Neural progenitor cell (in vitro differentiated cells): ENCODE measurements around the gene KLC1. TPM values are rescaled to one million over a fixed set of nuclear protein-coding genes. Genes with fewer than 3 reads are reported as not detected.

Source experiments
- DNase-seq: peaks from one replicate; pipeline ENCODE4 v3.0.0-alpha.2; 2016; ENCODE audit warnings: low spot score
- H2AFZ ChIP-seq: fragments of 200-600 bp; sonication (generic); replicated peaks from 2 replicates; pipeline ENCODE4 v1.6.1; 2016; ENCODE audit warnings: antibody characterized with exemption
- H3F3A ChIP-seq: fragments of 200-600 bp; sonication (generic); 2 replicates; pipeline ENCODE4 v1.6.1; 2016; ENCODE audit warnings: antibody characterized with exemption, low read depth
- H3K27ac ChIP-seq: fragments of 200-600 bp; sonication (generic); 2 replicates; pipeline ENCODE4 v1.5.1; 2016; ENCODE audit warnings: mild to moderate bottlenecking
- H3K27me3 ChIP-seq: fragments of 200-600 bp; sonication (generic); 2 replicates; pipeline ENCODE4 v1.6.1; 2016; ENCODE audit warnings: mild to moderate bottlenecking, moderate library complexity
- H3K36me3 ChIP-seq: fragments of 200-600 bp; sonication (generic); 2 replicates; pipeline ENCODE4 v1.5.1; 2016
- H3K4me1 ChIP-seq: fragments of 200-600 bp; sonication (generic); 2 replicates; pipeline ENCODE4 v1.6.1; 2016; ENCODE audit warnings: mixed run types
- H3K4me2 ChIP-seq: fragments of 200-600 bp; sonication (generic); 2 replicates; pipeline ENCODE4 v1.6.1; 2016
- H3K4me3 ChIP-seq: fragments of 200-600 bp; sonication (generic); 2 replicates; pipeline ENCODE4 v1.5.1; 2016
- H3K79me2 ChIP-seq: fragments of 200-600 bp; sonication (generic); 2 replicates; pipeline ENCODE4 v1.6.1; 2016; ENCODE audit warnings: low read depth
- H3K9ac ChIP-seq: fragments of 200-600 bp; sonication (generic); 2 replicates; pipeline ENCODE4 v1.6.1; 2016
- H3K9me3 ChIP-seq: fragments of 200-600 bp; sonication (generic); 2 replicates; pipeline ENCODE4 v1.5.1; 2016; ENCODE audit warnings: low read depth
- H4K20me1 ChIP-seq: fragments of 200-600 bp; sonication (generic); 2 replicates; pipeline ENCODE4 v1.6.1; 2016; ENCODE audit warnings: low read depth
- H3K27ac Mint-ChIP-seq: 3 replicates; pipeline ENCODE4 v1.8.0; 2021; ENCODE audit warnings: mixed read lengths
- H3K27me3 Mint-ChIP-seq: 2 replicates; pipeline ENCODE4 v1.8.0; 2022; ENCODE audit warnings: low read depth, mild to moderate bottlenecking, inconsistent platforms, moderate library complexity, mixed read lengths; ENCODE audit not compliant: insufficient read depth
- H3K36me3 Mint-ChIP-seq: 3 replicates; pipeline ENCODE4 v1.8.0; 2021; ENCODE audit warnings: mixed read lengths
- H3K4me1 Mint-ChIP-seq: 3 replicates; pipeline ENCODE4 v1.8.0; 2021; ENCODE audit warnings: mixed read lengths
- H3K4me3 Mint-ChIP-seq: 3 replicates; pipeline ENCODE4 v1.8.0; 2021; ENCODE audit warnings: mild to moderate bottlenecking, moderate library complexity, mixed read lengths
- H3K9me3 Mint-ChIP-seq: 3 replicates; pipeline ENCODE4 v1.8.0; 2020; ENCODE audit warnings: mixed read lengths
- EZH2 ChIP-seq: fragments of 200-600 bp; sonication (generic); IDR thresholded peaks from 2 replicates; pipeline ENCODE4 v1.6.1; 2017; ENCODE audit warnings: antibody characterized with exemption, mild to moderate bottlenecking, moderate library complexity
- EZH2phosphoT487 ChIP-seq: fragments of 200-600 bp; sonication (generic); IDR thresholded peaks from 2 replicates; pipeline ENCODE4 v1.6.1; 2017; ENCODE audit warnings: antibody characterized with exemption
- total RNA-seq: library from RNA; depleted of rRNA; stranded (reverse); fragments of >200 nt; gene quantifications from 2 replicates; pipeline ENCODE4 v1.2.3, GENCODE V29; 2015; ENCODE audit warnings: low replicate concordance
- TF ChIP-seq, protein P1 (sequence below): fragments of 200-600 bp; sonication (generic); IDR thresholded peaks from 2 replicates; pipeline ENCODE4 v1.5.1; 2017; ENCODE audit warnings: antibody characterized with exemption, mild to moderate bottlenecking

Gene KLC1
- total RNA-seq, 1 donor from 2014 or later = 163 TPM

GRCh38 chr14:103696466-103697071, 67.6 kb downstream of the KLC1 start:
- no peaks in the 10 kb centered on the region for H3F3A ChIP-seq
- H3K27ac ChIP-seq = peak overlapping the region; percentile 58
- peak overlapping the region; percentile 76 for H3K27ac Mint-ChIP-seq
- peaks cover 2% of the 10 kb centered on the region for H3K36me3 Mint-ChIP-seq
- no peak overlapping the region for H2AFZ ChIP-seq
- no peak overlapping the region for H3K4me3 ChIP-seq
- no peaks in the 10 kb centered on the region for H3K27me3 ChIP-seq
- H3K27me3 Mint-ChIP-seq = peaks cover 6% of the 10 kb centered on the region
- no peaks in the 10 kb centered on the region for H3K36me3 ChIP-seq
- no peak for TF ChIP-seq EZH2phosphoT487
- TF ChIP-seq EZH2 = no peak
- no peak overlapping the region for H3K4me3 Mint-ChIP-seq
- no peaks in the 10 kb centered on the region for H3K9me3 ChIP-seq
- H3K79me2 ChIP-seq = no peaks in the 10 kb centered on the region
- H3K4me2 ChIP-seq = no peak overlapping the region
- H3K9me3 Mint-ChIP-seq = no peaks in the 10 kb centered on the region
- peaks cover 50% of the 10 kb centered on the region for H4K20me1 ChIP-seq
- H3K4me1 Mint-ChIP-seq = peaks cover 20% of the 10 kb centered on the region
- H3K9ac ChIP-seq = no peak overlapping the region
- no peak for DNase-seq
- H3K4me1 ChIP-seq = peaks cover 4% of the 10 kb centered on the region

DNA sequence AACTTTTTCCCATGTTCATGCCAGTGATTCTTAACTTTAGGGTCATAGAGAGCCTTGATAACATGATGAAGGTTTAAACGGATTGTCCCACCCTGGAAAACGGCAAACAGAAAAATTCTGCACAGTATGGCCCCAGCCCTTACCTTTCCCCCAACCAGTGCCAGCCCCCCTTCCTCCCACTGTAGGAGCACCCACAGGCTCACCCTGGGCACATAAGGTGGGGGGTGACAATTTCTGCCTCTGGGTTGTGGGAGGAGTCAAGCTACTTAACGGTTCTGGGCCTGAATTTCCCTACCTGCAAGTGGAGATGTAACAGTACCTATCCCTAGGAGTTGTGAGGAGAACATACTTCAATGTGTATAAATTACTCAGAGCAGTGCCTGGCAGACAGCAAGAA, 68.2 kb downstream of the KLC1 start:
- no peak overlapping the region for H3K9ac ChIP-seq
- no peaks in the 10 kb centered on the region for H3K9me3 ChIP-seq
- Mint-ChIP-seq H3K4me1 (peaks cover 20% of the 10 kb centered on the region), H3K36me3 (peaks cover 4% of the 10 kb centered on the region), H3K9me3 (no peaks in the 10 kb centered on the region), H3K4me3 (no peak overlapping the region), H3K27ac (peak overlapping the region; percentile 50), H3K27me3 (peaks cover 6% of the 10 kb centered on the region)
- H3K36me3 ChIP-seq = no peaks in the 10 kb centered on the region
- no peak overlapping the region for H3K4me3 ChIP-seq
- no peak overlapping the region for H2AFZ ChIP-seq
- peak overlapping the region; percentile 58 for H3K27ac ChIP-seq
- peaks cover 4% of the 10 kb centered on the region for H3K4me1 ChIP-seq
- H3K27me3 ChIP-seq = no peaks in the 10 kb centered on the region
- H3K79me2 ChIP-seq = no peaks in the 10 kb centered on the region
- no peak for TF ChIP-seq EZH2phosphoT487
- TF ChIP-seq EZH2 = no peak
- TF ChIP-seq, protein P1, sequence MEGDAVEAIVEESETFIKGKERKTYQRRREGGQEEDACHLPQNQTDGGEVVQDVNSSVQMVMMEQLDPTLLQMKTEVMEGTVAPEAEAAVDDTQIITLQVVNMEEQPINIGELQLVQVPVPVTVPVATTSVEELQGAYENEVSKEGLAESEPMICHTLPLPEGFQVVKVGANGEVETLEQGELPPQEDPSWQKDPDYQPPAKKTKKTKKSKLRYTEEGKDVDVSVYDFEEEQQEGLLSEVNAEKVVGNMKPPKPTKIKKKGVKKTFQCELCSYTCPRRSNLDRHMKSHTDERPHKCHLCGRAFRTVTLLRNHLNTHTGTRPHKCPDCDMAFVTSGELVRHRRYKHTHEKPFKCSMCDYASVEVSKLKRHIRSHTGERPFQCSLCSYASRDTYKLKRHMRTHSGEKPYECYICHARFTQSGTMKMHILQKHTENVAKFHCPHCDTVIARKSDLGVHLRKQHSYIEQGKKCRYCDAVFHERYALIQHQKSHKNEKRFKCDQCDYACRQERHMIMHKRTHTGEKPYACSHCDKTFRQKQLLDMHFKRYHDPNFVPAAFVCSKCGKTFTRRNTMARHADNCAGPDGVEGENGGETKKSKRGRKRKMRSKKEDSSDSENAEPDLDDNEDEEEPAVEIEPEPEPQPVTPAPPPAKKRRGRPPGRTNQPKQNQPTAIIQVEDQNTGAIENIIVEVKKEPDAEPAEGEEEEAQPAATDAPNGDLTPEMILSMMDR = no peak
- DNase-seq = no peak
- H3K4me2 ChIP-seq = no peak overlapping the region
- peaks cover 53% of the 10 kb centered on the region for H4K20me1 ChIP-seq
- no peaks in the 10 kb centered on the region for H3F3A ChIP-seq

GRCh38 chr14:103697603-103698379, 68.8 kb downstream of the KLC1 start:
- no peaks in the 10 kb centered on the region for H3F3A ChIP-seq
- TF ChIP-seq EZH2phosphoT487 (no peak), EZH2 (no peak)
- TF ChIP-seq, protein P1 = no peak
- H3K9me3 ChIP-seq = no peaks in the 10 kb centered on the region
- H4K20me1 ChIP-seq = peaks cover 57% of the 10 kb centered on the region
- H3K4me1 ChIP-seq = peaks cover 4% of the 10 kb centered on the region
- Mint-ChIP-seq H3K4me3 (no peak overlapping the region), H3K9me3 (no peaks in the 10 kb centered on the region), H3K27me3 (peaks cover 6% of the 10 kb centered on the region), H3K4me1 (peaks cover 22% of the 10 kb centered on the region), H3K36me3 (peaks cover 6% of the 10 kb centered on the region), H3K27ac (peak overlapping the region; percentile 50)
- no peak for DNase-seq
- peak overlapping the region; percentile 58 for H3K27ac ChIP-seq
- H3K4me3 ChIP-seq = no peak overlapping the region
- no peaks in the 10 kb centered on the region for H3K36me3 ChIP-seq
- H3K9ac ChIP-seq = no peak overlapping the region
- no peak overlapping the region for H2AFZ ChIP-seq
- H3K79me2 ChIP-seq = no peaks in the 10 kb centered on the region
- H3K4me2 ChIP-seq = no peak overlapping the region
- H3K27me3 ChIP-seq = no peaks in the 10 kb centered on the region
